ENCODE results near the gene ZBTB47.

Gene ZBTB47

DNA sequence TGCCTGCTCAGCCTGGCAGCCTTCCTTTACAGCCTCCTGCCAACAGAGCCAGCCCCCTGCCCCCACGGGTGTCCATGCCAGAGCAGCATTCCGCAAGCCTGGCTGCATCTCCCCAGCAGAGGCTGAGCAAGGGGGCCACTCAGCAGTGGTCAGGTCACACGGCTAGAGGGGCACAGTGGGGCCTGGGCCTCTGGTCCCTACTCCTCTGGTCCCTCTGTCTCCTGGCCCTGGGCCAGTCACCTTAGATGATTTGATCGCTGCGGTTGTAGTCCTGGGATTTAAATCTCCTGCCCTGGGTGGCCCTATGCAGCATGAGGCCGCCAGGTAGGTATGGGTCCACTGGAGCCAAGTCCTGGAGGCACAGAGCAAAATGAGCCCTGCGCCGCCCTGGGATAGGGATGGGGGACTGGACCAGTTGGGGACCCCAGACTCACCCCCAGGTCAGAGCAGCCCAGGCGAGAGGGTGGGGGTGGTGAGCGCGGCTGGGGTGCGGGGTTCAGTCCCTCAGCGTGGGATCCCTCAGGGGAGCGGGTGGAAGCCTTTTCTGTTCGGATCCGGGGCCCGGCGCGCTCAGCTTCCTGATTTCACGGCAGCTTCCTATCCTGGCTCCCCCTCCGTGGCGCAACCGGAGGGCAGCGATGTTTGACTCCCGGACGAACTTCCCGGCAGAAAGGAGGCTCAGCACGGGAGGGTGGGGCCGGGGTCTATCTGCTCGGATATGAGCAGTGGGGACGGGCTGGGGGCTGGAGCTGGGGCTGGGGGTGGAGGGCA lies at the start of gene ZBTB47:
TSS of gene ZBTB47 (plus strand) at position 138 of the 771 bp plus-strand sequence. CDS start 4,659 bp downstream, outside the sequence.
- TF ChIP-seq EZH2 (IDR thresholded peaks at IDR 0.05): no peak
- no peak for TF ChIP-seq FOXP2 (optimal IDR thresholded peaks at IDR 0.05; ENCODE audit: control extremely low read depth, extremely low read length, insufficient read depth)
- TF ChIP-seq POLR2AphosphoS5 (IDR thresholded peaks at IDR 0.05; ENCODE audit: borderline replicate concordance, low read depth, low read length): no peak
- no peaks in the 10 kb centered on the region for H3K36me3 ChIP-seq (ENCODE audit: insufficient read depth, low read length)
- no peak for DNase-seq (ENCODE audit: low read depth, low spot score)
- H3K27ac ChIP-seq: no peak within 1 kb of the TSS
- H3K9me3 ChIP-seq (ENCODE audit: low read depth, low read length): no peaks in the 10 kb centered on the region
- peak within 1 kb of the TSS; percentile 74 for H3K4me3 ChIP-seq
- H3K9ac ChIP-seq (ENCODE audit: insufficient read length): peak within 1 kb of the TSS; percentile 64

DNA sequence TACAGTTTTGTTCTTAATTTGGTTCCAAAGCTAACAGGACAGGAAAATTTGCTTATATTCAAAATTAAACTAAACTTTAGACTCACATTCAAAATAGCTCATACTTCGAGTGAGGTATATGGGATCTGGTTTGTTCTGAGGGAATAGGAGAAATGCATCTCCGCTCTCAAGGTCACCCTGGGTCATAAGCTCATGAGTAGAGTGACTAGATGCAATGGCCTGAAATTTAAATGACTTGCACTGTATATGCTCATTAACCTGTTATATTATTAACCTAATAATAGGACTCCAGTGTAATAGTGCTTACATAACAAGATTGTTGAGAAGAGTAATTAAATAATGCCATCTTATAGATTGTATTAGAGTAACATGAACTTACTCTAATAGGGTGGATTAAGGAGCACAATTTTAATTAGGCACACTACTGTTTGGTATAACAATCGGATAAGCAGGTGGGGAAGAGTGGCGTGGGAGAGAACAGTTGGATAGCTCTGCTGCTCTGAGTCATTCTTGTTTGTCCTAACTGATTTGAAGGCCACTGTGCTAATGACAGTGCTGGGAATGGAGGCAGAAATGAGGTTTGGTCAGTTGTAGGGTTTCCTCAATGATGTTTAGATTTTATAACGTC lies 47.8 kb upstream of the ZBTB47 start:
- H3K27ac ChIP-seq: no peak overlapping the region
- no peak for DNase-seq (ENCODE audit: low read depth, low spot score)
- H3K9ac ChIP-seq (ENCODE audit: insufficient read length): no peak overlapping the region
- no peaks in the 10 kb centered on the region for H3K9me3 ChIP-seq (ENCODE audit: low read depth, low read length)
- no peak for TF ChIP-seq EZH2 (IDR thresholded peaks at IDR 0.05)
- no peak for TF ChIP-seq POLR2AphosphoS5 (IDR thresholded peaks at IDR 0.05; ENCODE audit: borderline replicate concordance, low read depth, low read length)
- no peak for TF ChIP-seq FOXP2 (optimal IDR thresholded peaks at IDR 0.05; ENCODE audit: control extremely low read depth, extremely low read length, insufficient read depth)
- peaks cover 23% of the 10 kb centered on the region for H3K36me3 ChIP-seq (ENCODE audit: insufficient read depth, low read length)
- H3K4me3 ChIP-seq: no peak overlapping the region

DNA sequence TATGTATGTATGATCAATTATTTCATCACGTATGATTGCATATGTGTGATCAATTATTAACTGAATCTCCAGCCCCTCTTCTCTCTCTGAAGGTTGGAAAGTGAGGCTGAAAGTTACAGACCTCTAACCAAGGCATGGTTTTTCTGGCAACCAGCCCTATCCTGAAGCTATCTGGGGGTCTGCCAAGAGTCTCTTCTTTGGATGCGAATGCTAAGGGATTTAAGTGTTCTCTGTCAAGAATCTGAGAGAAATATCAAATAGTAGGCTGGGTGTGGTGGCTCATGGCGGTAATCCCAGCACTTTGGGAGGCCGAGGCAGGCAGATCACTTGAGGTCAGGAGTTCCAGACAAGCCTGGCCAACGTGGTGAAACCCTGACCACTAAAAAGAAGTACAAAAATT lies 44.9 kb upstream of the ZBTB47 start:
- Histone ChIP-seq H3K4me3 (no peak overlapping the region), H3K9ac (ENCODE audit: insufficient read length) (no peak overlapping the region), H3K27ac (peak overlapping the region; percentile 16; the same call in 1 of the 2 replicates), H3K9me3 (ENCODE audit: low read depth, low read length) (no peaks in the 10 kb centered on the region), H3K36me3 (ENCODE audit: insufficient read depth, low read length) (peaks cover 14% of the 10 kb centered on the region)
- peak; percentile 20 for DNase-seq (ENCODE audit: low read depth, low spot score)
- no peak for TF ChIP-seq EZH2 (IDR thresholded peaks at IDR 0.05)

DNA sequence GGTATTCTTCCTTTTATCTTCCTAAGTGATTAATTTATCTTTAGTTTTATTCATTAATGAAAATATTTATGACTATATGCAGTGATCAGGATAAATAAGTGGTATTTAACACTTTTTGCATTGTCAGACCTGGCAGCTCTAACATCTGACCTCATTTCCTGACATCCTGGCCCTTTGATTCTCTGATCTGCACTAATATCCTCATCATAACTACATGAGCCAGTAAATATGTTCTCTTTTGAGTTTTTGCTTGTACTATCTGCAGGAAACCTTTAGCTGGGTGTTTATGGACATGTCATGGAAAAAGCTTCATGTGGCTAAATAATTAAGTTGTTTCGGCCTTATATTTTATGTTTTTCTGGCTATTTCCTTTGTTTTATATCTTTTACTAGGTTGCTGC lies 42.5 kb upstream of the ZBTB47 start:
- no peak for TF ChIP-seq EZH2 (IDR thresholded peaks at IDR 0.05)
- no peak for TF ChIP-seq POLR2AphosphoS5 (IDR thresholded peaks at IDR 0.05; ENCODE audit: borderline replicate concordance, low read depth, low read length)
- no peak for TF ChIP-seq FOXP2 (optimal IDR thresholded peaks at IDR 0.05; ENCODE audit: control extremely low read depth, extremely low read length, insufficient read depth)
- Histone ChIP-seq H3K27ac (no peak overlapping the region), H3K9me3 (ENCODE audit: low read depth, low read length) (no peaks in the 10 kb centered on the region), H3K36me3 (ENCODE audit: insufficient read depth, low read length) (peaks cover 5% of the 10 kb centered on the region; the same call in 1 of the 2 replicates), H3K9ac (ENCODE audit: insufficient read length) (no peak overlapping the region), H3K4me3 (no peak overlapping the region)
- no peak for DNase-seq (ENCODE audit: low read depth, low spot score)

DNA sequence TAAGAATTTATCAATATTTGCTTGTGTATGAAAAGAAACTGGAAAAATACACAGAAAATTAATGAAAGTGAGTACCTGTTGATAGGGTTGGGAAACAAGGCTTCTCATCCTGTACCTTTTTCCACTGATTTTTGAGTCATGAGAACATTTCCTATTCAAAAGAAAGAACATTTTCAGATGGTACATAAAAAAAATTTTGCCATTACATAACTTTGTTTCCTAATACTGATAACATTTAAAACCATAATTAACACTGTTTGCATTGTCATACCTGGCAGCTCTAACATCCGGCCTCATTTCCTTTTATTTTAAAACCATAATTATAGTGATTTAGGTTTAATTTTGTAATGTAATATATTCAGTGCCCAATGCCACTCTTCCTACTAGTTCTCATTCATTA lies 41.3 kb upstream of the ZBTB47 start:
- H3K27ac ChIP-seq: no peak overlapping the region

DNA sequence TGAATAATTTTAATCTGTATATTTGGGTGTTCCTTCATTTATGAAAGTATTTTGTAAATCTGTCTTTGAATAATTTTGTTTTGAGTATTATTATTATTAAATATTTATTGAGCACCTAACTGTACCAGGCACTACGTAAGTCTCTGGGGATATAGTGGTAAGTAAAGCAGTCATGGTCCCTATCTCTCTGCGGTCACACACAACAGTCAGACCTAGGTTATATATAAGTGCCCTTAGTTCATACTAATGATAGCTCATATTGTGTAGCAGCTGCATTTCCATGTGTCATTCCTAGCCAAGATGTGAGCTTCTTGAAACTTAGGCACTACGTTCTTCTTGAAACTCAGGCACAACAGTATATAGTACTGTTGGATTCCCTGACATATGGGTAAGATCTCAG lies 40.6 kb upstream of the ZBTB47 start:
- H3K9ac ChIP-seq (ENCODE audit: insufficient read length): no peak overlapping the region
- peaks cover 5% of the 10 kb centered on the region; the same call in 1 of the 2 replicates for H3K36me3 ChIP-seq (ENCODE audit: insufficient read depth, low read length)
- no peaks in the 10 kb centered on the region for H3K9me3 ChIP-seq (ENCODE audit: low read depth, low read length)
- no peak overlapping the region for H3K4me3 ChIP-seq
- TF ChIP-seq EZH2 (IDR thresholded peaks at IDR 0.05): no peak
- no peak for TF ChIP-seq FOXP2 (optimal IDR thresholded peaks at IDR 0.05; ENCODE audit: control extremely low read depth, extremely low read length, insufficient read depth)
- TF ChIP-seq POLR2AphosphoS5 (IDR thresholded peaks at IDR 0.05; ENCODE audit: borderline replicate concordance, low read depth, low read length): no peak
- DNase-seq (ENCODE audit: low read depth, low spot score): no peak
- no peak overlapping the region for H3K27ac ChIP-seq

More for the DNA sequence above, 41.3 kb upstream of the ZBTB47 start:
- Histone ChIP-seq H3K4me3 (no peak overlapping the region), H3K9ac (ENCODE audit: insufficient read length) (no peak overlapping the region), H3K9me3 (ENCODE audit: low read depth, low read length) (no peaks in the 10 kb centered on the region), H3K36me3 (ENCODE audit: insufficient read depth, low read length) (peaks cover 5% of the 10 kb centered on the region; the same call in 1 of the 2 replicates)
- TF ChIP-seq EZH2 (IDR thresholded peaks at IDR 0.05): no peak
- TF ChIP-seq POLR2AphosphoS5 (IDR thresholded peaks at IDR 0.05; ENCODE audit: borderline replicate concordance, low read depth, low read length): no peak
- no peak for TF ChIP-seq FOXP2 (optimal IDR thresholded peaks at IDR 0.05; ENCODE audit: control extremely low read depth, extremely low read length, insufficient read depth)
- DNase-seq (ENCODE audit: low read depth, low spot score): no peak

DNA sequence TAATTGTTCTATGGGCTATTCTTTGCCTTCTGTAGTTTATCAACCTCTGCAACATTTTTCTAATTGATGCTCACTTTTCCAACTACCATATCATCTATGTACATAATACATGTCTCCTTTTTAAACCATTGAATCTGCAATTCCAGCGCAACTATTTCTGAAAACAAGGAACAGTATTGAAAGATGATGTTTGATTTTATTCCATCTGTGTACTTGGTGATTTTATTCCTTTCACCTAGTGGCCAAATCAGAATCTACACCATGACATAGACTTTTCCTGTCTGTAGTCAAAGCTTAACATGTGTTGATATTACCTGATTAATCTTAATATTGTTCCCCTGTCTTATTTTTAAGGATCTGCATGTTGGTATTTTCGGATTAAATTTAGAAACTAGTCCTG lies 40.0 kb upstream of the ZBTB47 start:
- no peak for DNase-seq (ENCODE audit: low read depth, low spot score)

DNA sequence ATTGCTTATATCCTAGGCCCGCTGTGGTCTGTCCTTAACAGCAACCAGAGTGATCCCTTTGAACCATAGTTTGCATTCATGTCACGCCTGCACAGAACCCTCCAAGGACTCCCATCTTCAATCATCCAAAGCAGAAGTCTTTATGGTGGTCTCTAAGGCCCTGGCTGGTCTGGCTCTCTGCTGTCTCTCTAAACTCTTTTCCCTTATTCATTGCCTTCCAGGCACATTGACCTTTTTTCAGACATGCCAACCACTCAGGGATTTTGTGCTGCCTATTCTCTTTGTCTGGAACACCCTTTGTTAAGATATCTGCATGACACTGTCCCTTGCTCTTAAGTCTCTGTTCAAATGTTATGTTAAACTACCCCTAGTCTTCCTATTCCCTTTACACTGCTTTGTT lies 21.9 kb upstream of the ZBTB47 start:
- H3K27ac ChIP-seq: no peak overlapping the region
- no peak for TF ChIP-seq EZH2 (IDR thresholded peaks at IDR 0.05)
- TF ChIP-seq POLR2AphosphoS5 (IDR thresholded peaks at IDR 0.05; ENCODE audit: borderline replicate concordance, low read depth, low read length): no peak
- no peak overlapping the region for H3K9ac ChIP-seq (ENCODE audit: insufficient read length)
- H3K9me3 ChIP-seq (ENCODE audit: low read depth, low read length): no peaks in the 10 kb centered on the region
- DNase-seq (ENCODE audit: low read depth, low spot score): no peak
- H3K4me3 ChIP-seq: no peak overlapping the region
- H3K36me3 ChIP-seq (ENCODE audit: insufficient read depth, low read length): peaks cover 62% of the 10 kb centered on the region

More for the DNA sequence above, 40.0 kb upstream of the ZBTB47 start:
- H3K9me3 ChIP-seq (ENCODE audit: low read depth, low read length): no peaks in the 10 kb centered on the region
- TF ChIP-seq EZH2 (IDR thresholded peaks at IDR 0.05) (no peak), FOXP2 (optimal IDR thresholded peaks at IDR 0.05; ENCODE audit: control extremely low read depth, extremely low read length, insufficient read depth) (no peak), POLR2AphosphoS5 (IDR thresholded peaks at IDR 0.05; ENCODE audit: borderline replicate concordance, low read depth, low read length) (no peak)
- no peak overlapping the region for H3K27ac ChIP-seq
- peaks cover 5% of the 10 kb centered on the region for H3K36me3 ChIP-seq (ENCODE audit: insufficient read depth, low read length)
- H3K9ac ChIP-seq (ENCODE audit: insufficient read length): no peak overlapping the region
- H3K4me3 ChIP-seq: no peak overlapping the region

All from SK-N-MC (cell line).